ENCODE results near the gene REEP2.

Gene REEP2

DNA sequence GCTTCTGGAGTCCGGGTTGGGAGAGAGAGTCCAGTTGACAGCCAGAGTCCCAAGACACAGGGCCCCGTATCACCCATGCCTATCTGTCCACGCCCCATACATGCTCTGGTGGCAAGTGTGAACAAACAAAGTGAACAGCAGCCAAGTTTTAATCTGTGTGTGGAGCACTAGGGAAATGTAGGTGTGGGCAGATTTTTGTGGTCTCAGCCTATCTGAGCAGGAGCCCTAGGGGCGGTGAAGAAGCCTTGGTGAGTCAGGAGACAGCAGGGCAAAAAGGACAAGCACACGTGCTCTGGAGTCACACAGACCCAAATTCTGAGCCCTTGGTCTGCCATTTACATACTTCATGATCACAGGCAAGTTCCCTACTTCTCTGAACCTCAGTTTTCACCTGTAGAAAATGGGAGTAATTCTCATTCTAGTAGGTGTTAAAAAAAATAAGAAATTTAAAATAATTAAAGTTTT lies 49.7 kb downstream of the REEP2 start:
- DNase-seq (ENCODE audit: low read depth, low spot score): no peak
- in situ Hi-C loops (cut with HindIII; ENCODE audit: low sequenced_read_pairs): no loop called here
- H3K4me3 ChIP-seq (ENCODE audit: low read depth, low read length): no peak overlapping the region
- TF ChIP-seq, protein P1, sequence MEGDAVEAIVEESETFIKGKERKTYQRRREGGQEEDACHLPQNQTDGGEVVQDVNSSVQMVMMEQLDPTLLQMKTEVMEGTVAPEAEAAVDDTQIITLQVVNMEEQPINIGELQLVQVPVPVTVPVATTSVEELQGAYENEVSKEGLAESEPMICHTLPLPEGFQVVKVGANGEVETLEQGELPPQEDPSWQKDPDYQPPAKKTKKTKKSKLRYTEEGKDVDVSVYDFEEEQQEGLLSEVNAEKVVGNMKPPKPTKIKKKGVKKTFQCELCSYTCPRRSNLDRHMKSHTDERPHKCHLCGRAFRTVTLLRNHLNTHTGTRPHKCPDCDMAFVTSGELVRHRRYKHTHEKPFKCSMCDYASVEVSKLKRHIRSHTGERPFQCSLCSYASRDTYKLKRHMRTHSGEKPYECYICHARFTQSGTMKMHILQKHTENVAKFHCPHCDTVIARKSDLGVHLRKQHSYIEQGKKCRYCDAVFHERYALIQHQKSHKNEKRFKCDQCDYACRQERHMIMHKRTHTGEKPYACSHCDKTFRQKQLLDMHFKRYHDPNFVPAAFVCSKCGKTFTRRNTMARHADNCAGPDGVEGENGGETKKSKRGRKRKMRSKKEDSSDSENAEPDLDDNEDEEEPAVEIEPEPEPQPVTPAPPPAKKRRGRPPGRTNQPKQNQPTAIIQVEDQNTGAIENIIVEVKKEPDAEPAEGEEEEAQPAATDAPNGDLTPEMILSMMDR (IDR thresholded peaks at IDR 0.05; ENCODE audit: low read depth, low read length): no peak

DNA sequence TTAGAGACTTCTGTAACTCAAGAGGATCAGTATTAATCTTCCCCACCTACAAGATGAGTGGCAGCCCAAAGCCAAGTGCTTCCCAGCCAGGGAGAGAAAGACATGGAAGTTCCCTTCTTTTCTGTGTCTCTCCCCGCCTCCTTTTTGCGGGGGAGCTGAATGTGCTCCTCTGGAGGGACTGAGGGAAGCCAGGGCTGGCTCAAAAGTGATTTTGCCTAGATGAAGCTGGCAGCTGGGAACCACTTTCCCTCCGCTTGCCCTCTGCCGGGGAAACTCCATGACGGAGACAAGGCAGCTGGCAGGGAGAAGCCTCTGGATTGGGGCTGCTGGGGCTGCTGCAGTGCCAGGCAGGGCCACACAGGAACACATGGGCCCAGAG lies 50.8 kb downstream of the REEP2 start:
- DNase-seq (ENCODE audit: low read depth, low spot score): no peak
- no peak overlapping the region for H3K4me3 ChIP-seq (ENCODE audit: low read depth, low read length)
- in situ Hi-C loops (cut with HindIII; ENCODE audit: low sequenced_read_pairs): no loop called here
- TF ChIP-seq, protein P1 (IDR thresholded peaks at IDR 0.05; ENCODE audit: low read depth, low read length): no peak

DNA sequence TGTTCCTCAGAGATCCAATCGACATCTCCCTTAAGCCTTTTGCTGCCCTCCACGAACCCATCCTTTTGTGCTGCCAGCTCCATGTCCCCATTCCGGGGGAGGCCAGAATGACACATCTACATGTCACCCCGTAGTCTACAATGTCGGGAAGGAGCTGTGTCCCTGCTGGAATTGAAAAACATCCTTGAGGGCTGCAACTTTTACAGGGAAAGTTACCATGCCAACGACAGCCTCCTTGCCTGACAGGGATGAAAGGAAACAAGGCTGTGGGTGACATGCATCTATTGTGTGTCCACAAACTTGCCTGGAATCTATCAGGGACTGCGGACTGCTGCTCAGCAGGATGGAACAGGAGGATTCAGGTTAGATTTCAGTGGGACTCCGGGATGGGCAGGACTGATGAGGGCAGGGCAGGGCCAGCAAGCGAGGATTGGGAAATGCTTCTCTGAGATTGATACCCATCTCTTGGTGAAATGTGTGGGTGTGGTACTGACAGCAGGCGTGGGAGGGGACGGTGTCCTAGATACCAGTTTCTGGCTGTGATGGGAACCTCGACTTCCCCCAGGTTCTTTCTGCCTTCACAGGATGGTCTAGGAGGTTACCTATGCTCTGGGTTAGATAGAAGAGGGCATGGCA lies 51.9 kb downstream of the REEP2 start:
- in situ Hi-C loops (cut with HindIII; ENCODE audit: low sequenced_read_pairs): no loop called here
- H3K4me3 ChIP-seq (ENCODE audit: low read depth, low read length): no peak overlapping the region
- no peak for DNase-seq (ENCODE audit: low read depth, low spot score)
- TF ChIP-seq, protein P1 (IDR thresholded peaks at IDR 0.05; ENCODE audit: low read depth, low read length): no peak

DNA sequence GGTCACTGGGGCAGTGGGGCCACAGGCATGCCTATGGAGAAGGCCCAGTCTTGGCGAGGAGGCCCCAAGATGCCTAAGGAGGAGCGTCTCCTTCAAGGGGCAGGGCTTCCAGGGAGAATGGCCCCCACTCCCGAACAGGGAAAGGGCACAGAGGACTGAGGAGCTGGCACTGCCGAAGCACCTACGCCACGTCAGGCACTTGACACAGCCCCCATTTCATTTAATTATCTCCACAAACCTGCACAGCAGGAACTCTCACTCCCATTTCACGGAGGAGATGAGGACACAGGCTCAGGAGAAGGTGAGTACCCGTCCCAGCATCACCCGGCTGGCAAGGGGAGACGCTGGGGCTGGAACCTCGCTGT lies 52.4 kb downstream of the REEP2 start:
- TF ChIP-seq, protein P1 (IDR thresholded peaks at IDR 0.05; ENCODE audit: low read depth, low read length): no peak
- H3K4me3 ChIP-seq (ENCODE audit: low read depth, low read length): peak overlapping the region; percentile 46
- DNase-seq (ENCODE audit: low read depth, low spot score): no peak
- in situ Hi-C loops (cut with HindIII; ENCODE audit: low sequenced_read_pairs): no loop called here

DNA sequence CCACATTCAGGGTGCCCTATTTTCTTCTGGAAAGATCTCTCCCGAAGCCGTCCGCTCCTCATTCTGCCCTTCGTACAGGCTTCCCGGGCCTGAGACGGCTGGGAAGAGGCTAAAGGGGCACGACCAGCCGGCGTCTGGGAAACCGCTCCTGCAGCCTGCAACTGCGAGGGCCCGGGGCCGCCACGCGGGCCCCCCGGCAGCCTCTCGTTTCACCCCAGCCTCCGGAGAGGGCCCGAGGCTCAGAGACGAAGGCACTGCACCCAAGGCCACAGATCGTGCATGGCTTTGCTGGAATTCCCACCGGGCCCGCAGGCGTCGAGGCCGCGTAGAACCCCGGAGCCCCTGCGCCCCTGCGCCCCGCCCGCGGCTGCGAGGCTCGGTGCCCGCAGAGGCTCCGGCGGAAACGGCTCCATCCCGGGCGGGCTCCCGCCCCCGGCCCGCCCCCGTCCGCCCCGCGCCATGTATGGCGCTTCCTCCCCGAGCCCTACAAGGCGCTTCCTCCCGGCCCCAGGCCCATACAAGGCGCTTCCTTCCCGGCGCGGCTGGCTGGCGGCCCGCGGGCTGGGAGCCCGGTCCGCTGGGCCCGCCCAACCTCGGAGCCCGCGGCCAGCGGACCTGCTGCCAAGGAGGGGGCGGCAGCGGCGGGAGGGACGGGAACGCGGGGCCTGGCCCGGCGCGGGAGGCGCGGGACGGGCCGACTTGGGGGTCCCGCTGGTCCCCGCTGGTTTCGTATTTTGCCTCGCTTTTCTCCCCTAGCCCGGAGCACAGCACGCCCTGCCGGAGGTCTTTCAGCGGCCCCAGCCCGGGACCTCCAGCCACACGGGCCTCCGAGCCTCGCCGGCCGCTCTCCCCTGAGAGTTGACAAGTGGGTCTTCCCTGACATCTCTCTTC lies 53.1 kb downstream of the REEP2 start:
- in situ Hi-C loops (cut with HindIII; ENCODE audit: low sequenced_read_pairs): no loop called here
- TF ChIP-seq, protein P1 (IDR thresholded peaks at IDR 0.05; ENCODE audit: low read depth, low read length): peak; percentile 12
- DNase-seq (ENCODE audit: low read depth, low spot score): peak; percentile 92
- H3K4me3 ChIP-seq (ENCODE audit: low read depth, low read length): peak overlapping the region; percentile 46

DNA sequence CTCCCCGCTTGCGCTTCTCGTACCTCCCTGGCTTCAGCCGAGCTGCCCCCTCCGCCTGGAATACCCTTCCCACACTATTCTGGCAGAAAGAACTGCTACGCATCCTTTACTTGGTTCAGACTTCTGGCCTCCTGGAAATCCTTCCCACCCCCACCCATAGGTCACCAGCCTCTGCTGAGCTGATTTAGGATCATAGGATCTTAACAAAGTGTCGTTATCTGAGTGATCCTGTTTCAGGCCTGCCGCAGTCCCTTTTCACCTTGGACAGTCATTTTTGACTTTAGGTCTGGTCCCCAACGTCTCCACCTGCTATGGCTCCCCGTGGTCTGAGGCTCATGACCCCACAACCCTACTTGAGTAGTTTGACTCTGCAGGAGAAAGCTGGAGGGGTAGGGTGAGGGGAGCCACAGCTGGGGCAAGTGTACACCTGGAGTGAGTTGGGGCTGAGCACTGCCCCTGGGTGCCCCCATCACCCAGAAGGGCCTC lies 53.7 kb downstream of the REEP2 start:
- in situ Hi-C loops (cut with HindIII; ENCODE audit: low sequenced_read_pairs): no loop called here
- peak overlapping the region; percentile 38 for H3K4me3 ChIP-seq (ENCODE audit: low read depth, low read length)
- TF ChIP-seq, protein P1 (IDR thresholded peaks at IDR 0.05; ENCODE audit: low read depth, low read length): no peak
- DNase-seq (ENCODE audit: low read depth, low spot score): no peak

Measured in astrocyte of the spinal cord (primary cell).